ENCODE data around the gene SCRN3. TPM values are rescaled to one million over a fixed set of nuclear protein-coding genes. Genes with fewer than 3 reads are reported as not detected.

SCRN3 gene
- total and polyA plus RNA-seq, 2 donors (not counting 1 experiment from before 2014, with no cell fraction given), result 29.2 to 39.1 TPM

DNA sequence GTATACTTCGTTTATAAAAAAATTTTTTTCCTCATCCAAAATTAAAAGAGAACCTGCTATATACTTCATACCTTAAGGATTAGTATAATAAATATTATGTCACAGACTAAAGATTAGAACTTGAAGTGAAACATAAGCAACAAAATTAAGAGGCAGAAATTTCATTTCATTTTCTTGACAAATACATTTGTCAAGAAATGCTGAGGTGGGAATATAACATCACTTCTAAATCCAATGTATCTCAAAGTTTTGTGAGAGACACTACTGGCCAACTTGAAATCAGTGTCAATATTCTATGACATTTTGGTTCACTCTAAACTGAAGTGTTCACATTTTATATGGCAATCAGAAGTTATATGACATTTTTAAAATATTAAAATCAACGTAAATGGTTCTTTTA is 43.8 kb downstream of the SCRN3 start:
- Histone ChIP-seq H3K36me3 (ENCODE audit: control insufficient read depth, insufficient read depth, low read length) (no peaks in the 10 kb centered on the region), H3K27ac (ENCODE audit: insufficient read depth, low read length) (no peak overlapping the region), H3K79me2 (ENCODE audit: control insufficient read depth, insufficient read depth, low read length) (no peaks in the 10 kb centered on the region), H2AFZ (ENCODE audit: low read length) (no peak overlapping the region), H3K4me1 (ENCODE audit: control insufficient read depth, extremely low read depth, insufficient read depth, low read length) (peaks cover 7% of the 10 kb centered on the region), H3K9me3 (ENCODE audit: control insufficient read depth, insufficient read depth, low read depth, low read length) (no peaks in the 10 kb centered on the region), H3K9ac (ENCODE audit: insufficient read depth, low read length) (no peak overlapping the region), H3K4me3 (replicated peaks in 1 of 4; ENCODE audit: control extremely low read depth in 1 of 4, insufficient read depth in 1 of 4, low read depth in 3 of 4, low read length in 4 of 4) (no peak overlapping the region), H3K27me3 (ENCODE audit: control insufficient read depth, insufficient read depth, low read length) (no peaks in the 10 kb centered on the region), H3K4me2 (ENCODE audit: extremely low read depth, insufficient read depth, low read length) (no peak overlapping the region), H4K20me1 (ENCODE audit: control insufficient read depth, extremely low read depth, insufficient read depth, low read length) (no peaks in the 10 kb centered on the region)
- TF ChIP-seq, protein P1, sequence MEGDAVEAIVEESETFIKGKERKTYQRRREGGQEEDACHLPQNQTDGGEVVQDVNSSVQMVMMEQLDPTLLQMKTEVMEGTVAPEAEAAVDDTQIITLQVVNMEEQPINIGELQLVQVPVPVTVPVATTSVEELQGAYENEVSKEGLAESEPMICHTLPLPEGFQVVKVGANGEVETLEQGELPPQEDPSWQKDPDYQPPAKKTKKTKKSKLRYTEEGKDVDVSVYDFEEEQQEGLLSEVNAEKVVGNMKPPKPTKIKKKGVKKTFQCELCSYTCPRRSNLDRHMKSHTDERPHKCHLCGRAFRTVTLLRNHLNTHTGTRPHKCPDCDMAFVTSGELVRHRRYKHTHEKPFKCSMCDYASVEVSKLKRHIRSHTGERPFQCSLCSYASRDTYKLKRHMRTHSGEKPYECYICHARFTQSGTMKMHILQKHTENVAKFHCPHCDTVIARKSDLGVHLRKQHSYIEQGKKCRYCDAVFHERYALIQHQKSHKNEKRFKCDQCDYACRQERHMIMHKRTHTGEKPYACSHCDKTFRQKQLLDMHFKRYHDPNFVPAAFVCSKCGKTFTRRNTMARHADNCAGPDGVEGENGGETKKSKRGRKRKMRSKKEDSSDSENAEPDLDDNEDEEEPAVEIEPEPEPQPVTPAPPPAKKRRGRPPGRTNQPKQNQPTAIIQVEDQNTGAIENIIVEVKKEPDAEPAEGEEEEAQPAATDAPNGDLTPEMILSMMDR (conservative IDR thresholded peaks at IDR 0.05 in 1 of 2, IDR thresholded peaks at IDR 0.05 in 1 of 2; ENCODE audit: low read depth in 1 of 2, low read length in 2 of 2), result no peak
- no peak for TF ChIP-seq EZH2 (IDR thresholded peaks at IDR 0.05; ENCODE audit: low read length, missing control alignments)
- no peak for DNase-seq (ENCODE audit: low read depth in 2 of 2)

DNA sequence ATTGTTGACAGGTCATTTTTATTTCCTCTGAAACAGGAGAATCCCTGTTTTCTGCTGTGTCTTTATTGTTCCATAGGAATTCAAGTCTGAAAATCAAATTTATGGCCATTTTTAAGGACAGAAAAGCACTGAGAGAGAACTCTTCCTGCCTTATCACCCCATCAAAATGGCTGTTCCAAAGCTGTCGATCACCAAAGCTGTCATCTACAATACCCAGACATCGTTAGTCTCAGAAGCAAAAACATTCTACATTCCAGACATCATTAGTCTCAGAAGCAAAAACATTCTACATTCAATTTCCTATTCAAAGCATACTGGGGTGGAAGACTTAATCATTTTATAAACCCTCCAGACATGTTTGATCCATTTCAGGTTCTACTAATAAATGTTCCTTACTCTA is 44.4 kb downstream of the SCRN3 start:
- no peak overlapping the region for H3K9ac ChIP-seq (ENCODE audit: insufficient read depth, low read length)
- no peak overlapping the region for H3K27ac ChIP-seq (ENCODE audit: insufficient read depth, low read length)

DNA sequence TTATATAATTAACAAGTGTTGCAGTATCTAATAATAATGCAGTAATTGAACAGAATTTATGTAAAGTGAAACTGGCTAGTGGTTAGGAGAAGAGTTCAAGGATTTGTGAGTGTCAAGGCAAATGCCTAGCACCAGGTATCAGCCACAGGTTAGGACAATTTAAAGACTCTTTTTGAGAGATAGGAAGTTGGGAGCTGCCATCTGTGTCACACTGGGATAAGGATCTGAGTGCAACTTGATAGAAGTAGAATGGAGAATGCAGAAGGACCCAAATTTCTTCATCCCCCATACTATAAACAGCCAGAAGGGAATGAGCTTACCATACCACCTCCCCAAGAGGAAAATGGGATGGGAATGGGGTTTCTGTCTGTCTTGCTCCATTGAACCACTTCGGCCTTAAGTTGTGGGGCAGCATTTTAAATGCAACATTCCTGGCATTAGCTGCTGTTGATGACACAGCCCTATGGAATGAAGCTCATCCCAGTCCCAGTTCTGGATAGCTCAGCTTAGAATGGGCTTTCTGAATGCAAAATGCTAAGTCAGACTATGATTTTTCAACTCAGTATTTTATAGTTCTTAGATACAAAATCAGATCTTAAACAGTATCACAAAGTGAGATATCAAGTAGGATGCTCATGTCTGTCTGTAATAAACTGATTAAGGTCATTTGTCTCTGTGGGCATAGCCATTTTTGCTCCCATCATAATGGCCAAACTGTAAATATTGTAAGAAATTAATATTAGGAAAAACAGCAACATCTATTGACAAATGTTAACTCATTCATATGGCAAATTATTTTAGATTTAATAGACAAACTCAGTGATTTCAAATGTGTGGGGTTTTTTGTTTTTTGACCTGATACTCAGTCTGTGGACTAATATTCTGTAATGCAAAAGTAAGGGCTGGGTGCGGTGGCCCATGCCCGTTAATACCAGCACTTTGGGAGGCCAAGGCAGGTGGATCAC is 47.3 kb downstream of the SCRN3 start:
- Histone ChIP-seq H3K79me2 (ENCODE audit: control insufficient read depth, insufficient read depth, low read length) (no peaks in the 10 kb centered on the region), H3K4me2 (ENCODE audit: extremely low read depth, insufficient read depth, low read length) (peak overlapping the region; percentile 52), H3K4me1 (ENCODE audit: control insufficient read depth, extremely low read depth, insufficient read depth, low read length) (peaks cover 7% of the 10 kb centered on the region), H3K27me3 (ENCODE audit: control insufficient read depth, insufficient read depth, low read length) (no peaks in the 10 kb centered on the region), H2AFZ (ENCODE audit: low read length) (peak overlapping the region; percentile 77), H3K4me3 (replicated peaks in 1 of 4; ENCODE audit: control extremely low read depth in 1 of 4, insufficient read depth in 1 of 4, low read depth in 3 of 4, low read length in 4 of 4) (no peak overlapping the region), H3K9ac (ENCODE audit: insufficient read depth, low read length) (no peak overlapping the region), H3K27ac (ENCODE audit: insufficient read depth, low read length) (no peak overlapping the region), H4K20me1 (ENCODE audit: control insufficient read depth, extremely low read depth, insufficient read depth, low read length) (no peaks in the 10 kb centered on the region), H3K36me3 (ENCODE audit: control insufficient read depth, insufficient read depth, low read length) (no peaks in the 10 kb centered on the region), H3K9me3 (ENCODE audit: control insufficient read depth, insufficient read depth, low read depth, low read length) (no peaks in the 10 kb centered on the region)
- TF ChIP-seq, protein P1 (conservative IDR thresholded peaks at IDR 0.05 in 1 of 2, IDR thresholded peaks at IDR 0.05 in 1 of 2; ENCODE audit: low read depth in 1 of 2, low read length in 2 of 2), result no peak
- peak; percentile 83 to 88 for DNase-seq (ENCODE audit: low read depth in 2 of 2)

More for the DNA sequence above, 44.4 kb downstream of the SCRN3 start:
- peaks cover 7% of the 10 kb centered on the region for H3K4me1 ChIP-seq (ENCODE audit: control insufficient read depth, extremely low read depth, insufficient read depth, low read length)
- no peak for TF ChIP-seq EZH2 (IDR thresholded peaks at IDR 0.05; ENCODE audit: low read length, missing control alignments)
- TF ChIP-seq, protein P1 (conservative IDR thresholded peaks at IDR 0.05 in 1 of 2, IDR thresholded peaks at IDR 0.05 in 1 of 2; ENCODE audit: low read depth in 1 of 2, low read length in 2 of 2), result no peak
- no peak overlapping the region for H3K4me3 ChIP-seq (replicated peaks in 1 of 4; ENCODE audit: control extremely low read depth in 1 of 4, insufficient read depth in 1 of 4, low read depth in 3 of 4, low read length in 4 of 4)
- H2AFZ ChIP-seq (ENCODE audit: low read length), result no peak overlapping the region
- H4K20me1 ChIP-seq (ENCODE audit: control insufficient read depth, extremely low read depth, insufficient read depth, low read length), result no peaks in the 10 kb centered on the region
- no peak overlapping the region for H3K4me2 ChIP-seq (ENCODE audit: extremely low read depth, insufficient read depth, low read length)
- no peaks in the 10 kb centered on the region for H3K36me3 ChIP-seq (ENCODE audit: control insufficient read depth, insufficient read depth, low read length)
- no peaks in the 10 kb centered on the region for H3K27me3 ChIP-seq (ENCODE audit: control insufficient read depth, insufficient read depth, low read length)
- no peaks in the 10 kb centered on the region for H3K9me3 ChIP-seq (ENCODE audit: control insufficient read depth, insufficient read depth, low read depth, low read length)
- no peak for DNase-seq (ENCODE audit: low read depth in 2 of 2)
- H3K79me2 ChIP-seq (ENCODE audit: control insufficient read depth, insufficient read depth, low read length), result no peaks in the 10 kb centered on the region
